Amniotic epithelial cell (primary cell): ENCODE results near the gene RNF223.
"Not testable (repeated sequence)": the region's sequence is repeated elsewhere in the genome, so short reads cannot be mapped to it uniquely, and the experiment has no call there.

Source experiments
- DNase-seq: peaks from one replicate; pipeline ENCODE4 v3.0.0-alpha.2; 2010; ENCODE audit warnings: low read depth

Gene RNF223

DNA sequence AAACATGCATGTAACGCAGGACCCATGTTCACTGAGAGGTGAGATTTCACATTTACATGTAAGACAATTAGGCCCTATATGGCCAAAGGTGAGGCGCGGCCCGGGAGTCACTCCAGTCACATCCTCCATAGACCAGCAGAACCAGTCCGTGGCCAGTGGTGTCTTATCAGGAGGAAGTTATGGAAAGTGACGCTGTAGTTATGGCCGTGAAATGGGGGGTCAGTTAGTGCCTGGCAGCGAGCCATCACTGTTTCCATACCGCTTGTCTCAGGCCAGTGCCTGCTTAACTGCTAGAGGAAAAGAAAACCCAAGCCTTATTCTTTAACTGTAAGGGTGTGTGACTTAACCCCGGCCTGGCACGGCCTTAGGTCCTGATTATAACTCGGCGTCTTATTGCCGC, 35.6 kb upstream of the RNF223 start:
- no peak for DNase-seq

DNA sequence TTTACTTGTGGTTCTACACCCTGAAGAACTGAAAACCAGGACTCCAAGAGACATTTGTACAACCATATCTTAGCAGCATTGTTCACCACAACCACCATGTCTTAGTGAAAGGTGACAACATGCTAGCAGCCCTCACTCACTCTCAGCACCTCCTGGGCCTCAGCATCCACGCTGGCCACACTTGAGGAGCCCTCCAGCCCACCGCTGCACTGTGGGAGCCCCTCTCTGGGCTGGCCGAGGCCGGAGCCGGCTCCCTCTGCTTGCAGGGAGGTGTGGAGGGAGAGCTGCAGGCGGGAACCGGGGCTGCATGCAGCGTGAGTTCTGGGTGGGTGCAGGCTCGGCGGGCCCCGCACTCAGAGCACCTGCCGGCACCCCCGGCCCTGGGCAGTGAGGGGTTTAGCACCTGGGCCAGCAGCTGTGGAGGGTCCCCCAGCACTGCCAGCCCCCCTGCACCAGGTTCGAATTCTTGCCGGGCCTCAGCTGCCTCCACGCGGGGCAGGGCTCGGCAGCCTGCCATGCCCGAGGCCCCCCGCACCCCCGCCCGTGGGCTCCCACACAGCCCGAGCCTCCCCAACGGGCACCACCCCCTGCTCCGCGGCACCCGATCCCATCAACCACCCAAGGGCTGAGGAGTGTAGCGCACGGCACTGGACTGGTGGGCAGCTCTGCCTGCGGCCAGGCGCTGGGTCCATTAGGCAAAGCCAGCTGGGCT, 32.6 kb upstream of the RNF223 start:
- no peak for DNase-seq

- not testable (repeated sequence) for DNase-seq
Measured at GRCh38 chr1:1104152-1104551, 30.0 kb upstream of the RNF223 start.

- no peak for DNase-seq
Measured at GRCh38 chr1:1101503-1101902, 27.4 kb upstream of the RNF223 start.

DNA sequence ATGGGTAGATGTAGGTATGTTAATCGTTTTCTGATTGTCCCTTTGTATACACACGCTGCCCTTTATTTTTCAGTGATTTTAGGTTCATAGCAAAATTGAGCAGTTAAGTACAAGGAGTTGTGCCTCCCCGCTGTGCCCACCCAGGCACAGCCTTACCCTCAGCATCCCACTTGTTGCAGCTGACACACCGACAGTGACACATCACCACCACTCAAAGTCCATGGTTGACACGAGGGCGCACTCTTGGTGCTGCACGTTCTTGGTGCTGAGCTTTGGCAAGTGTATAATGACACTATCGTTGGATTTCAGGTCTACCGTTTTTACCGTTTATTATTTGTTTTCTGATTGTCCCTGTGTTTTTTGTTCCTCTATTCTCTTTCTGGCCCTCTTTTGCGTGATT, 26.2 kb upstream of the RNF223 start:
- DNase-seq = no peak

DNA sequence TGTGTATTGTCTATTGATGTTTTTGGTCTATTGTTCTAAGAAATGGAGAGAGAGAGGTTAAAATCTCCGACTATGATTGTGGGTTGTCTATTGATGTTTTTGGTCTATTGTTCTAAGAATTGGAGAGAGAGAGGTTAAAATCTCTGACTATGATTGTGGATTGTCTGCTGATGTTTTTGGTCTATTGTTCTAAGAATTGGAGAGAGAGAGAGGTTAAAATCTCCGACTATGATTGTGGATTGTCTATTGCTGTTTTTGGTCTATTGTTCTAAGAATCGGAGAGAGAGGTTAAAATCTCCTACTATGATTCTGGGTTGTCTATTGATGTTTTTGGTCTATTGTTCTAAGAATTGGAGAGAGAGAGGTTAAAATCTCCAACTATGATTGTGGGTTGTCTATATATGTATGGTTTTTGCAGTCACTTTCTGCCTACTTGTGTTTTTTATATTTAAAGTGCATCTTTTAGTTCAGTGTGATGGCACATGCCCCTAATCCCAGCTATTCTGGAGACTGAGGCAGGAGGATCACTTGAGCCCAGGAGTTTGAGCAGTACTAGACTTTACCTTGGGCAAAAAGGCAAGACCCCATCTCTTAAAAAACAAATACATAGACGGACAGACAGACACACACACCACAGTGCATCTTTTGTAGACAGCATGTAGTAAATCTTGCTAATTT, 25.5 kb upstream of the RNF223 start:
- DNase-seq = no peak

GRCh38 chr1:1098681-1099421, 24.7 kb upstream of the RNF223 start:
- no peak for DNase-seq

DNA sequence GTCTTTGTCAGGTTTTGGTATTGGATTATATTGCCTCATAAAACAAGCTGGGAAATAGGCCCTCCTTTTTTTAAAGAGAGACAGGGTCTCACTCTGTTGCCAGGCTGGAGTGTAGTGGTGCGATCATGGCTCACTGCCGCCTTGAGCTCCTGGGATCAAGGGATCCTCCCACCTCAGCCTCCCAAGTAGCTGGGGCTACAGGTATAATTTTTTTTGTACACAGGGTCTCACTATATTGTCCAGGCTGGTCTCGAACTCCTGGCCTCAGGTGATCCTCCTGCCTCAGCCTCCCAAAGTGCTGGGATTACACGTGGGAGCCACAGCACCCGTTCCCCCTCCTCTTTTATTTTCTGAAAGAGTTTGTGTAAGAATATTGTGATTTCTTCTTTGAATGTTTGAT, 22.0 kb upstream of the RNF223 start:
- not testable (repeated sequence) for DNase-seq

DNA sequence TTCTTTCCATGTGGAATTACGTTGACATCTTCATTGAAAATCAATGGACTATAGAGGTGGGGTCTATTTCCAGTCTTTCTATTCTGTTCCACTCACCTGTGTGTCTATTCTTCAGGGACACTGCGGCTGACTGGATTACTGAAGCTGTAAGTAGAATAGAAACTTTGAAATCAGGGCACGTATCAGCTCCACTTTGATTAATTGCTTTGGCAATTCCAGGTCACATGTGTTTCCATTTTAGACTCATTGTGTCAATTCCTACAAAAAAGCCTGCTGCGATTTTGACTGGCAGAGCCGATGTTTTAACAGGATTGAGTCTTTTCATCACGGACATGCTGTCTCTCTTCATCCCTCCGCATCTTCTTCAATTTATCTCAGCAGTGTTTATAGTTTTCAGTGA, 20.9 kb upstream of the RNF223 start:
- DNase-seq = no peak

GRCh38 chr1:1093610-1093943, 19.5 kb upstream of the RNF223 start:
- DNase-seq = no peak

DNA sequence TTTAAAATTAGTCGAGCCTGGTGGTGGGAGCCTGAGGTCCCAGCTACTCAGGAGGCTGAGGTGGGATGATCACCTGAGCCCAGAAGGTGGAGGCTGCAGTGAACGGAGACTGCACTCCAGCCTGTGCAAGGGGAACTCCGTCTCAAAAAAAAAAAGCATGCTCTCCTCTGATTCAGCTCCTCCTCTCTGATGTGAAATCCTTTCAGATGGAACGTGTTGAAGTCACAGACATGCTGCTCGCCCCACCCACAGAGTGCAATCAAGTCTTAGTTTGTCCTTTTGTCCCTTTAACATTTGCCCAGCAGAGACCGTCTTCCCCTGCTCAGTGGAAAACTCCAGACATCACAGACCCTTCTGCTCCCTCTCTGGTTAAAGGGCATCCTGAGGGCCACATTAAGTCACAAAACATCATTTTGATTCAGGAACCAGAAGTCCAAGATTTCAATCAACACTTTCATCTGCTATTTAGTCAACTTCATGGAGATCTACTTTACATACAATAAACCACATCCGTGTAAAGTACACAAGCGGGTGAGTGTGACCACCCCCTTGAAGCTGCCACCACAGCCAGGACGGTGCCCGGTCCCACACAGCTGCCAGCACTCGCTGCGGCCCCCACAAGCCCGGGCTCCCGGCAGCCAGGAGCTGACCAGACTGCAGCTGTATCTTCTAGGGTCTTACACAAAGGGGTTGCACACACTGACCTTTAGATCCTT, 18.9 kb upstream of the RNF223 start:
- DNase-seq = no peak

GRCh38 chr1:1092149-1092855, 18.2 kb upstream of the RNF223 start:
- no peak for DNase-seq

DNA sequence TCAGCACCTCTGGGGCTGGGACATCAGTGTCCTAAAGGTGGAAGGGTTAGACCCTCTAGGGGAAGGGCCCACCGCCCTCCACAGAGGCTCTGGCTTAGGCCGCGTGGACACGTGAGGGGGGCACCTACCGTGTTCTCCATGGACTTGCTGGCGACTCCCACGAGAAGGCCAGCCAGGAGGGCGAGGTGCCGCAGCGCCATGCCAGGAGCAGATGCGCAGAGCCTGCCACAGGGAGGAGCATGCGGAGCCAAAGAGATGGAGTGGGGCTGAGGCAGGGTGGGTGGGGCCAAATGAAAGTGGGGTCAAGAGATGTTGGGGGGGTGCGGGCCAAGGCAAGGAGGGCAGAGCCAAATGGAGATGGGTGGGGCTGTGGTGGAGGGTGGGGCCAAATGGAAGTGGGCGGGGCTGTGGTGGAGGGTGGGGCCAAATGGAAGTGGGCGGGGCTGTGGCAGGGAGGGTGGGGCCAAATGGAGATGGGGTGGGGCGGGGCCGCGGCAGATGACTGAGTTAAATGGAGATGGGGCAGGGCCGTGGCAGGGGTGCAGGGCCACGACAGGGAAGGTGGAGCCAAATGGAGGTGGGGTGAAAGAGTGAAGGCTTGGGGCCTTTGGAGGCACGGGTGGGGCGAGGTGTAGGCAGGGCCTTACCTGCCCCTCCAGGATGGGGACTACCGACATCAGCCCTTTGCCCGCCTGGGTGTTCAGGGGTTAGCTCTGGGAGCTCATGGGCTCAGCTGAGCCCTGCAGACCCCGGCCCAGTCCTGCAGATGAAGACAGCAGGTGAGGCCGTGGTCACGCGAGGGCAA, 17.4 kb upstream of the RNF223 start:
- no peak for DNase-seq

DNA sequence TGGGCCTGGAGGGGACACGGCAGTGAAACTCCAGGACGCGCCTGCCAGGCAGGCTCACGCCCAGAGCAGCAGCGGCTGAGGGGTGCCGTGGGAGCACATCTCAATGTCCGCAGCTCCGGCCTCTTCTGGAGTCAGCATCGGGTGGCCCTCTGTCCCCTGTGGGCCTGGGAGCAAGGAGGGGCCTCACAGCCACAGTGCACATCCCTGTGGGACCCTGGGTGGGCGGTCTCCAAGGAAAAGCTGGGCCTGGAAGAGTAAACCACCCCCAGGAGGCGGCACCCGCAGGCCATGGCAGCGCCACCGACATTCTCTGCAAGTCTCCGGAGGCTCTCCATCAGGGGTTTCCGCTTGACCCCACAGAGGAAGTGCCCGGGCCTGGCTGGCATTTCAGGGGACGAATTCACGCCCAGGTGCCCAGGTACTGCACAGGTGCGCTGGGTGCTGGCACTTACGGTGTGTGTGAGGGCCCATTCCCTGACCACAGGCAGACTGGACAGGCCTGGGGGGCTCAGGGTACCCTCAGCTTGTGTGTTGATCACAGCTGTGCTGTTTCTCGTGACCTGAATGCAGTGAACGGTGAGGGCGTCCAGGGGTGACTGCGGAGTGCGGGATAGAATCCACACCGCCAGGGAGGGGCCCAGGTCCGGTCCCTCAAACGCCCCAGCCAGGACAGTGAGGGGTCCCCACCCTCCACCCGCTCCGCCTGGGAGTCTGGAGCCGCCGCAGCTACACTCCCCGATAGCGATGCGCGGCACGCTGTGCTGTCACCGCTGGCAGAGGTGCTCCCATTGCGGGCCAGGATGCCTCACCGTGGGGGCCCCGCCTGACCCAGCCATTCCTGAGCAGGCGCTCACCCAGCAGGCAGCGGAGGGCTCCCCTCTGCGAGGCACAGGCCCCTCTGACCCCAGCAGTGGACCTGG, 16.6 kb upstream of the RNF223 start:
- DNase-seq = no peak

GRCh38 chr1:1089731-1090423, 15.8 kb upstream of the RNF223 start:
- no peak for DNase-seq

DNA sequence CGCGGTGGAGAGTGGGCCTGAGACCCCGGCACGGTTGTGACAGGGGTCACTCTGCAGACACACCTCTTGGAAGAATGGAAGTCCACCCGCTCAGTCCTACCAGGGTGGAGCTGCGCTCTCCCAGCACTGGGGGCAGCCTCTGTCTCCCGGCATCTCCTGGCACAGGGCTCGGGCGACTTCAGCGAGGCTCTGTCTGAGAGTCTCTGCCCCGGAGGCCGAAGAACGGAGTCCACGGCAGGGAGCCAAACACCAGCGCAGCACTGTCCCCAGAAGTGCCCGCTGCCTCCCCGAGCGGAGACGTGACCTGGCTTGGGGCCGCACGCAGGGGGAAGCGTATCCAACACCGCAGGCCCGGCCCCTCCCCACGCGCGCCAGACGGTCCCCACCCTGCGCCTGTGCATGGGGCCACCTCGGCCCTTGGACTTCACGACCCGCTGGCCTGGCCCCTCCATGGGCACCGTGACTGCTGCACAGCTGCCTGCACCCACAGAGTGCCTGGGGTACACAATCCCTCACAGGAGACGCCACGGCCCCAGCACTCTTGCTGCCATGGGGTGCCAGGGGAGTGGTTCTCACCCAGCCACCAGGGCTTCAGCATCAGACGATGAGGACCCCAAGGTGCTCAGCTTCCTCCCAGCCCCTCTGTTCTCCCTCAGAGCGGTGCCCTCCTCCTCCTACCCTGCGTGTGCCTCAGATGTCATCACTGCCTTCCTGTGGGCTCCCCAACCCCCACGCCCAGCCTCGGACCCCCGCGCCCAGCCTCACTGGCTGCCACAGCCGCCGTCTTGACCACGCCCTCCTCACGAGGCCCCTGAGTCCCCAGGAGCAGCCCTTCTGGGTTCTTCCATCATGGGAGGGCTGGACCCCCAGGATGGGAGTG, 14.9 kb upstream of the RNF223 start:
- no peak for DNase-seq

DNA sequence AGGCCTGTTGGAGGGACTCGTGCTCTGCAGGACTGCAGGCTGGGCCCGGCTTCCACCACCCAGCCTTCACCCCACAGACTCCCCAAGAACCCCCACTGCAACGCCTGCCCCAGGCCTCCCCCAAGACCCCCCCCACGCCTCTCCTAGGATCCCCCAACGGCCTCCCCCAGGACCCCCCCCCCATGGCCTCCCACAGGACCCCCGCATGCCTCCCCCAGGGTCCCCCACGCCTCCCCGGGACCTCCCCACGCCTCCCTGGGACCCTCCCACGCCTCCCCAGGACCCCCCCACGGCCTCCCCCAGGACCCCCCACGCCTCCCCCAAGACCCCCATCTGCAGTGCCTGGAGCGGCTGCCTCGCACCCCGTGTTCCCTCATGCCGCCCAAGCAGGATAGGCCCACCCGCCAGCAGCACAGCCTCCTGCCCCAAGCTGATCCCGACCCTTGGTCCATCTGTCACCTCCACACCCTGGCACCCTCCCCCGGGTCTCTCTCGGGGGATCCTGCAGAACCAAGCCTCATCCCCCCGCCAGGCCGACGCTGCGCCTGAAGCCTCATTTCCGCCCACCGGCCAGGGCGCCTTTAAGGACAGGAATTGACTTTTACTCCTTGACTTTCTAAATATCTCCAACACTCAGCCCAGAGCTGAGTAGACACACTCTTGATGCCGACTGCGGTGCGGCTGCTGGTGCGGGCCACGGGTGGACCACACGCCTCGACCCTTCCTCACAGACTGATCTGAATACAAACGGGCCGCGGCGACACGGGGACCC, 14.1 kb upstream of the RNF223 start:
- no peak for DNase-seq
